Measurements from ENCODE around the gene POU3F1. TPM values are rescaled to one million over a fixed set of nuclear protein-coding genes. Genes with fewer than 3 reads are reported as not detected.
A peak's percentile ranks its signal among the peaks of the same experiment; 100 is the strongest.

POU3F1 gene
- total RNA-seq, 1 donor from 2014 or later, result not detected

GRCh38 chr1:38014724-38015424, 31.7 kb downstream of the POU3F1 start:
- ATAC-seq (no peak), DNase-seq (no peak)
- intact Hi-C loops (cut with micrococcal nuclease), result no loop called here

- DNase-seq (no peak), ATAC-seq (no peak)
- intact Hi-C loops (cut with micrococcal nuclease), result no loop called here
Observed at GRCh38 chr1:38014171-38014570, 32.4 kb downstream of the POU3F1 start.

DNA sequence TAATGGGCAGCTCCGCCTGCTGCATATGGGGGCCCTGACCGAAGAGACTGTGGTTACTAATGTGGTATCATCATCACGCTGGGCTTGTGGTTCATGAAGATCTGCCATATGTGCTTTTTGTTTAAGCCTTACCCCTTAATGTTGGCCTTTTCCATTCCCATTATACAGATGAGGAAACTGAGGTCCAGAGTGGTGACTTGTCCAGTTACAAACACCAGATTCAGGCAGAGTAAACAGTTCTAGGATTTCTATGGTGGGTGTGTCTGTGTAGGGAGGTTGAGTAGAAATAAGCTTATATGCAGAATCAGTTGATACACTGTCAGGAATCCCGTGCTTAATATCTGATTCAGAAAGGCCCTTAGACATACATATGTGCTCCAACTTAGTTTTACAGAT, 33.4 kb downstream of the POU3F1 start:
- ATAC-seq, result no peak
- intact Hi-C loops (cut with micrococcal nuclease), result no loop called here
- DNase-seq, result no peak

DNA sequence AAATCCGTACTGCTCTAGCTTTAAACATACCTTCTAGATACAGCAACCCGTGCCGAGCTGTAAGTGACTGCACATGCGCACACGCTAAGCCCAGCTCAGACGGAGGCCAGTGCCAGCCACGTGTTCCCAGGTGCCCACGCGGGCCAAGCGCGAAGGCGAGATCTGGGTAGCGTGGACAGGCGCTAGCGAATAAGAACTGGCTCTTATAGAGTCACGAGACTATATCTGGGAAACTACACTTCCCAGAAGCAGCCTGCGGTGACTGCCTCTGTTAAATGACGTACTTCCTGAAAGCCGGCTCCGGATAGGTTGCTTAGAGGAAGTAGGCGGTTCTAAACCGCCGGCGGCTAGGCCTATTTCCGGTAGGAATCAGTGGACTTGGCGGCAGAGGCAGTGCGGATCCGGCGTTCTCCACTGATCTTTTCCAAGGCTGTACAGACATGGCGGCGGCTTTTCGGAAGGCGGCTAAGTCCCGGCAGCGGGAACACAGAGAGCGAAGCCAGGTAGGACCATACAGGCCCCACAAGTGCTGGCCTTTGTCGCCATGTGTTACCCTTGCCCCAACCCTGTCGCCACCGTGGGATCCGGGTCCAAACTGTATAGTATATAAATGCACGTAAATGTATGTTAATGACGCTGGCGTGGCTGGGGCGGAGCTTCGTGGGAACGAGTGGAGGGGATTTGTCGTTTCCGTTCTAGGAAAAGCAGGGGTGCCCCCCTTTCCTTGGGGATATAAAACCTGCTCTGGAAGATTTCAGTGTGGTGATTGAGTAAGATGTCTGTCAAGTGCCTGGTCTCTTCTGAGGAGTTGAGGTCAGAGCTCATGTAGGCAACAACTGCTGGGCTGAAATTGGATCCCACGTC, 34.0 kb downstream of the POU3F1 start, which contains the start of gene UTP11:
Gene UTP11, plus strand, starts transcription at position 372 of the 864 bp plus-strand sequence. Its CDS starts 69 bp downstream, at position 441.
- ATAC-seq (peak; percentile 94), DNase-seq (peak; percentile 92)
- intact Hi-C loops (cut with micrococcal nuclease), result no loop called here

DNA sequence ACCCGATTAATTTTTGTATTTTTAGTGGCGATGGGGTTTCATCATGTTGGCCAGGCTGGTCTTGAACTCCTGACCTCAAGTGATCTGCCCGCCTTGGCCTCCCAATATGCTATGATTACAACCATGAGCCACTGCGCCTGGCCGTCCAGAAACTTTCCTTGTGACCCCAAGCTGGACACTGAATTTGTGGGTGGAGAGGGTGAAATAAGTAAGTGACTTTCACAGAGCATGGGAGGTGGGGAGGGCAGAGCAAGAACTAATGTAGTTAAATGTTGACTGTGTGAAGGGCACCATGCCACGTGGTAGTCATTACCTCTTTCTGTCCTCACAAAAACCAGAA, 36.8 kb downstream of the POU3F1 start:
- DNase-seq (no peak), ATAC-seq (no peak)

GRCh38 chr1:38009088-38009840, 37.3 kb downstream of the POU3F1 start:
- no peak for ATAC-seq
- DNase-seq, result no peak
- intact Hi-C loops (cut with micrococcal nuclease), result no loop called here

More for the DNA sequence above, 36.8 kb downstream of the POU3F1 start:
- intact Hi-C loops (cut with micrococcal nuclease), result no loop called here

- peak; percentile 75 for DNase-seq
Observed at GRCh38 chr1:38006008-38006828, 40.4 kb downstream of the POU3F1 start.

GRCh38 chr1:38005195-38006007, 41.2 kb downstream of the POU3F1 start, which contains the start of gene FHL3:
Gene FHL3 (minus strand): TSS chr1:38005514. CDS start chr1:37999412, 6,102 bp downstream.
- peak; percentile 87 for DNase-seq
- ATAC-seq, result peak; percentile 80
- intact Hi-C loops (cut with micrococcal nuclease), result no loop called here

More at GRCh38 chr1:38006008-38006828, 40.4 kb downstream of the POU3F1 start:
- peak; percentile 76 for ATAC-seq
- intact Hi-C loops (cut with micrococcal nuclease), result no loop called here

GRCh38 chr1:38004284-38005108, 42.1 kb downstream of the POU3F1 start:
- intact Hi-C loops (cut with micrococcal nuclease), result no loop called here
- DNase-seq (no peak), ATAC-seq (no peak)

DNA sequence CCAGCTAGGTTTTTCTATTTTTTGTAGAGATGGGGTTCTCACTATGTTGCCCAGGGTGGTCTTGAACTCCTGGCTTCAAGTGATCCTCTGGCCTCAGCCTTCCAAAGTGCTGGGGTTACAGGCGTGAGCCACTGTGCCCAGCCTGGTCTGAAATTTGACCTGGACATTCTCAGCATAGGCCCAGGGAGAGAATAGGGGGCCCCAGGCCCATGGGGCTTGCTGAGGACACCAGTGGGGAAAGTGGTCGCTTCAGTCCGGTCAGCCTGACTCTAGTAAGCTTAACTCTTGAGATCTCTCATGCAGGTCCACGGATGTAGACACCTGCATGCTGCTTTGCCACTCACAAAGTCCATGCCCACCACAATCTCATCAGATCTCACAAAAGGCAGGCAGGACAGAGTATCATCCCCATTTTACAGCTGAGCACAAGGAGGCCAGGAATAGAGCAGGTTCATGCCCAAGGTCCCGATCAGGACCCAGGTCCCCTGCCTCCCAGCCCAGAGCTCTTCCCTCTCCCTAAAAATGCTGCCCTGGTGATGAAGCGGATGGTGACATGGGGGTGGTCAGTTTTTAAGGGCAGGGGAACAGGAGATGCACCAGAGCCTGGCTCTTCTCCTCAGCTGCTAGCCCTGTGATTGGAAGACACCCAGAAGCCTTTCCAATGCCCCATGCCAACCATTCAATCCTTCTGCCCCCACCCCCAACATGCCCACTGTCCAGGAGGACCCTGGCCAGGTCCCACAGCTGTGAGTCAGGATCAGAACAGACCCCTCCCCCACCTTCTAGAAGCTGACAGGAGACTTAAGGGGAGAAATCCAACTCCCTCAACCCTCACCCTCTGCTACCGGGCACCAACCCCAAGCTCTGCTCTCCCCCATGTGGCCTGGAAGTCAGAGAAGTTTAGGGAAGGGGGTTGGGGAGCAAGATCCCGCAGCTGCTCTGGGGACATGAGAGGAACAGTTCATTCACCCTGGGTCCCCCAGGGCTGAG, 43.0 kb downstream of the POU3F1 start:
- intact Hi-C loops (cut with micrococcal nuclease), result no loop called here
- no peak for ATAC-seq
- no peak for DNase-seq

- peak; percentile 61 for DNase-seq
- intact Hi-C loops (cut with micrococcal nuclease), result no loop called here
- peak; percentile 32 for ATAC-seq
Observed at GRCh38 chr1:38000529-38001455, 45.8 kb downstream of the POU3F1 start.

- DNase-seq (no peak), ATAC-seq (no peak)
- intact Hi-C loops (cut with micrococcal nuclease), result no loop called here
Observed at GRCh38 chr1:38000233-38000528, 46.4 kb downstream of the POU3F1 start.

DNA sequence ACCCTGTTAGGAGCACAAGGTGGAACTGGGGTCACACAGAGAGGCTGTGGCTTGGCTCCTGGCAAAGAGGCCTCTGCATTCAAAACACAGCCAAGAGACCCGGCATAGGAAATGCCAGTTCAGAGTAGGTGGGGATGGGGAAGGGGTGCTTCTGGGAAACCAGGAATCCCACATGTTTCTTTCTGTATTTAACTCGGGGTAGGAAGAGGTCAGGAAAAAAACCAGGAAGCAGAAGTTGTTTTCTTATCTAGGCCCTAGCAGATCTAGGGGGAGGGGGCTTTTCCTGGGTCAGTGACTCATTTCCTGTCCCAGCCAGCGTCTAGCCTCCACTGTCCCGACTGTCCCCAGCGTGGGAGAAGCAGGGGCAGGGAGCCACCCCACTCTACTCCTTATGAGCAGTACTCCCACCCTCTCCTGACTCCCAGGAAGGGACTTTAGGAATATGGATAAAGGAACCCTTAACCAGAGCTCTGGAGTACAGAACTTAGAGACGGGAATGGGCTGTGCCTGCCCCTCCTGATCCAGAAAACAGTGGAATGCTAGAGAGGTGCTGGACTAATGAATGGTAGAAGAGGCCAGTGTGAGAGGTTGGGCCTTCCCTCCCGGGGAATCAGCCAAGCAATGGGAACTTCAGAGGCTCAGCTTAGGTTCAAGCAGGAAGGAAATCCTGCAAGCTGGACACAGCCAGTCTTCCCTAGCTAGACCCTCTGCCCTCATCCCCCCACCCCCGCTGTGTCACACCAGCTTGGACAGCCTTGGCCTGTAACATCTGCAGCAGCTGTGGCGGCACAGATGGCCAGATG, 47.0 kb downstream of the POU3F1 start:
- ATAC-seq, result peak; percentile 36
- intact Hi-C loops (cut with micrococcal nuclease), result no loop called here
- peak; percentile 72 for DNase-seq

DNA sequence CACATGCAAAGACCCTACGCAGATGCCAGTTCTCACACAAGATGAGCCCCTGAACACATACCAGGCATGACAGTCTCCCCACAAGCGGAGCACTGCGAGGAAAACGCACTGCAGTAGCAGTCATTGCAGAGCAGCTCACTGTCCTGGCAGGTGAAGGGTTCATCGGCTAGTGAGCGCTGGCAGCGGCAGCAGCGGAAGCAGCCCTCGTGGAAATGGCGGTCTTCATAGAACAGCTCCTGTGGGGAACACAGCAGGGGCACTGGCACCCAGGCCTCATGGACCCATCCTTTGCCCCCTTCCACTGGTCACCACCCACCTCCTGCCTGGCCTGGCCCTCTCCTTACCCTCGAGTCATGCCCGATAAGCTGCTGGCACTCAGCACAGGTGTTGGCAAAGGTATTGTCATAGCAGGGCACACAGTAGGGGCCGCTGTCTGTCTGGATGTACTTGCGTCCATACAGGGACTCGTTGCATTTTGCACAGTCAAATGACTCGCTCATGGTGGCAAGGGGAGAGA, 47.6 kb downstream of the POU3F1 start:
- intact Hi-C loops (cut with micrococcal nuclease), result no loop called here
- DNase-seq (no peak), ATAC-seq (no peak)

Data from left ventricle myocardium superior (tissue), 1 donor.